DND-41 (cell line): Measurements from ENCODE around the gene COL4A2.

ENCODE experiments used
- ATAC-seq: fragments of 200-7000 bp; cut with Tn5 transposase; 3 replicates; pipeline ENCODE4 v1.9.1; 2021; ENCODE audit warnings: low read depth; ENCODE audit not compliant: insufficient read depth
- DNase-seq: peaks from one replicate; pipeline ENCODE4 v3.0.0-alpha.2; 2020
- H2AFZ ChIP-seq: 2 replicates; pipeline ENCODE4 v1.6.0; 2012; ENCODE audit warnings: low read depth, low read length
- H3K27ac ChIP-seq: 2 replicates; pipeline ENCODE4 v1.5.1; 2012; ENCODE audit warnings: low read length, inconsistent platforms
- H3K27me3 ChIP-seq: fragments of 200-600 bp; sonication (generic); 2 replicates; pipeline ENCODE4 v1.6.0; 2012; ENCODE audit warnings: low read length, mild to moderate bottlenecking, inconsistent platforms; ENCODE audit not compliant: insufficient read depth, poor library complexity
- H3K36me3 ChIP-seq: 2 replicates; pipeline ENCODE4 v1.5.1; 2012; ENCODE audit warnings: low read length, inconsistent platforms; ENCODE audit not compliant: insufficient read depth
- H3K4me1 ChIP-seq: 2 replicates; pipeline ENCODE4 v1.5.1; 2012; ENCODE audit warnings: mild to moderate bottlenecking, low read length; ENCODE audit not compliant: insufficient read depth
- H3K4me2 ChIP-seq: 2 replicates; pipeline ENCODE4 v1.6.0; 2012; ENCODE audit warnings: mild to moderate bottlenecking, moderate library complexity, low read length, inconsistent platforms; ENCODE audit not compliant: insufficient read depth
- H3K4me3 ChIP-seq, 2 experiments: fragments of 200-600 bp in 1 of 2; shearing (Covaris generic) in 1 of 2; 2 replicates each; pipeline ENCODE4 v1.5.1; 2012 to 2016; ENCODE audit warnings: inconsistent platforms in 2 of 2, low read length in 2 of 2, mild to moderate bottlenecking in 2 of 2, low read depth in 1 of 2, moderate library complexity in 1 of 2
- H3K79me2 ChIP-seq: 2 replicates; pipeline ENCODE4 v1.6.0; 2012; ENCODE audit warnings: low read length, inconsistent platforms; ENCODE audit not compliant: insufficient read depth
- H3K9ac ChIP-seq: 2 replicates; pipeline ENCODE4 v1.6.0; 2012; ENCODE audit warnings: low read depth, mild to moderate bottlenecking, inconsistent platforms, low read length, moderate library complexity
- H3K9me3 ChIP-seq: 2 replicates; pipeline ENCODE4 v1.5.1; 2012; ENCODE audit warnings: low read length, moderate library complexity, mild to moderate bottlenecking, inconsistent platforms; ENCODE audit not compliant: insufficient read depth, severe bottlenecking
- H4K20me1 ChIP-seq: 2 replicates; pipeline ENCODE4 v1.6.0; 2012; ENCODE audit warnings: low read length; ENCODE audit not compliant: insufficient read depth
- CTCF ChIP-seq: IDR thresholded peaks from 2 replicates; pipeline ENCODE4 v1.5.1; 2012; ENCODE audit warnings: borderline replicate concordance, low read length, moderate library complexity, mild to moderate bottlenecking; ENCODE audit not compliant: poor library complexity, severe bottlenecking; ENCODE audit errors: extremely low read depth
- EZH2 ChIP-seq: IDR thresholded peaks from 3 replicates; pipeline ENCODE4 v1.6.1; 2012; ENCODE audit warnings: borderline replicate concordance, low read depth, mild to moderate bottlenecking, moderate library complexity, low read length, inconsistent platforms; ENCODE audit not compliant: severe bottlenecking

The COL4A2 gene

GRCh38 chr13:110465696-110466095 lies 158.6 kb downstream of the COL4A2 start:
- peaks cover 13% of the 10 kb centered on the region; the same call in 1 of the 2 replicates for H4K20me1 ChIP-seq
- H3K4me3 ChIP-seq: no peak overlapping the region
- H3K27ac ChIP-seq: no peak overlapping the region
- H3K36me3 ChIP-seq: no peaks in the 10 kb centered on the region
- TF ChIP-seq EZH2 (no peak), CTCF (no peak)
- ATAC-seq (peak; percentile 87), DNase-seq (peak; percentile 51)
- no peaks in the 10 kb centered on the region for H3K79me2 ChIP-seq
- no peaks in the 10 kb centered on the region for H3K9me3 ChIP-seq
- no peak overlapping the region for H2AFZ ChIP-seq
- H3K9ac ChIP-seq: no peak overlapping the region
- H3K4me1 ChIP-seq: peaks cover 6% of the 10 kb centered on the region
- peaks cover 9% of the 10 kb centered on the region for H3K27me3 ChIP-seq
- no peak overlapping the region for H3K4me2 ChIP-seq

GRCh38 chr13:110466266-110466915 lies 159.3 kb downstream of the COL4A2 start:
- Histone ChIP-seq H3K27ac (no peak overlapping the region), H3K4me1 (peaks cover 6% of the 10 kb centered on the region), H3K79me2 (no peaks in the 10 kb centered on the region), H3K27me3 (peaks cover 11% of the 10 kb centered on the region), H3K4me3 (no peak overlapping the region), H3K36me3 (no peaks in the 10 kb centered on the region), H3K4me2 (no peak overlapping the region), H2AFZ (no peak overlapping the region), H4K20me1 (peaks cover 13% of the 10 kb centered on the region; the same call in 1 of the 2 replicates), H3K9me3 (no peaks in the 10 kb centered on the region), H3K9ac (no peak overlapping the region)
- ATAC-seq (no peak), DNase-seq (no peak)
- TF ChIP-seq EZH2 (no peak), CTCF (no peak)

DNA sequence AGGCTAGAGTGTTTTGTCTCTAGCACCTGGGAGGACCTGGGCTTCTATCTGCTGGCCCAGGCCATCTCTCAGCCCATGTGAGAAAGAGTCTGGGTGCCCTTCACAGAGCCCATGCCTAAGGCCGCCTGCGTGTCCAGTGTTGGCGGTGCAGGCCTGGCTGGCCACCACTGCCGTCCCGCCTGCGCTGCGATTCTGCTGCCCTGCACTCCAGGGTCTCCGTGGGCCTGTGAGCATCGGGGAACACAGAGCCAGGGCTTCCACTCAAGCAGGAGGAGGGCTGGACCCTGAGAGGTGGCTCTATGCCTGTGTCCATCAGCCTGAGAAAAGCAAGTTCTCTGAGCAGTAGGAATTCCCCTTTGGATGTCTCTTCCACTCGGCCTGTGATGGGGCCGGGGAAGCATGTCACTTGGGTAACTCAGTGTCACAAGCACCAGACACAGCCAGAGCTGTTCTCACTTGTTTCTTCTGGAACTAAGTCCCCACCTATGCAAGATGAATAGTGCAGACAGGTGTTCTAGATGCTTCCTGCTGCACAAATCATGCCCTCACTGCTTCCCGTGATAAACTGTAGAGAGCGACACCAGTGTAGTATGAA lies 160.5 kb downstream of the COL4A2 start:
- no peak for ATAC-seq
- H4K20me1 ChIP-seq: peaks cover 13% of the 10 kb centered on the region; the same call in 1 of the 2 replicates
- H3K27ac ChIP-seq: no peak overlapping the region
- no peak for TF ChIP-seq EZH2
- TF ChIP-seq CTCF: no peak
- peaks cover 7% of the 10 kb centered on the region for H3K27me3 ChIP-seq
- H3K4me3 ChIP-seq: no peak overlapping the region
- no peaks in the 10 kb centered on the region for H3K9me3 ChIP-seq
- no peak overlapping the region for H3K4me2 ChIP-seq
- no peaks in the 10 kb centered on the region for H3K36me3 ChIP-seq
- no peak overlapping the region for H3K9ac ChIP-seq
- H3K79me2 ChIP-seq: no peaks in the 10 kb centered on the region
- DNase-seq: no peak
- H3K4me1 ChIP-seq: peaks cover 6% of the 10 kb centered on the region
- no peak overlapping the region for H2AFZ ChIP-seq
